SK-N-SH treated with all-trans-retinoic acid at 6 μM for 48 hours (cell line): Measurements from ENCODE around the gene PTPRB.

Experiments used
- ATAC-seq: fragments of 200-7000 bp; cut with Tn5 transposase; 3 replicates; pipeline ENCODE4 v1.9.1; 2020; ENCODE audit warnings: mild to moderate bottlenecking, moderate library complexity
- ARNTL ChIP-seq: fragments of 450-650 bp; formaldehyde crosslinking; IDR thresholded peaks from 2 replicates; pipeline ENCODE4 v1.5.0; 2020; ENCODE audit warnings: low read depth, mild to moderate bottlenecking, moderate library complexity, borderline replicate concordance
- BACH2 ChIP-seq: fragments of 250-450 bp; sonication (Bioruptor Pico); IDR thresholded peaks from 2 replicates; pipeline ENCODE4 v1.9.0; 2021; ENCODE audit warnings: mild to moderate bottlenecking, borderline replicate concordance
- CSDC2 ChIP-seq: fragments of 250-450 bp; sonication (Bioruptor Pico); IDR thresholded peaks from 2 replicates; pipeline ENCODE4 v1.5.0; 2020; ENCODE audit warnings: mild to moderate bottlenecking, moderate library complexity
- ESRRG ChIP-seq: fragments of 250-450 bp; sonication (Bioruptor Pico); IDR thresholded peaks from 2 replicates; pipeline ENCODE4 v1.6.1; 2021; ENCODE audit warnings: mild to moderate bottlenecking
- ISL1 ChIP-seq: fragments of 250-450 bp; sonication (Bioruptor Pico); IDR thresholded peaks from 2 replicates; pipeline ENCODE4 v2.1.2; 2022; ENCODE audit warnings: mild to moderate bottlenecking, moderate library complexity
- OSR1 ChIP-seq: fragments of 250-450 bp; sonication (Bioruptor Pico); IDR thresholded peaks from 2 replicates; pipeline ENCODE4 v1.8.0; 2022; ENCODE audit warnings: moderate library complexity, mild to moderate bottlenecking, inconsistent platforms
- PPARA ChIP-seq: fragments of 250-450 bp; sonication (Bioruptor Pico); IDR thresholded peaks from 2 replicates; pipeline ENCODE4 v1.5.0; 2020; ENCODE audit warnings: mild to moderate bottlenecking, borderline replicate concordance
- RARB ChIP-seq: fragments of 250-450 bp; sonication (Bioruptor Pico); IDR thresholded peaks from 2 replicates; pipeline ENCODE4 v1.8.0; 2021; ENCODE audit warnings: mild to moderate bottlenecking, moderate library complexity
- SNAI2 ChIP-seq: fragments of 250-450 bp; sonication (Bioruptor Pico); IDR thresholded peaks from 2 replicates; pipeline ENCODE4 v1.5.0; 2020; ENCODE audit warnings: mild to moderate bottlenecking, moderate library complexity
- TCF4 ChIP-seq: fragments of 250-450 bp; sonication (Bioruptor Pico); IDR thresholded peaks from 2 replicates; pipeline ENCODE4 v1.8.0; 2021; ENCODE audit warnings: mild to moderate bottlenecking, moderate library complexity, borderline replicate concordance
- TOX ChIP-seq: fragments of 250-450 bp; sonication (Bioruptor Pico); IDR thresholded peaks from 2 replicates; pipeline ENCODE4 v1.8.0; 2021; ENCODE audit warnings: mild to moderate bottlenecking, moderate library complexity, borderline replicate concordance
- ZC3H10 ChIP-seq: fragments of 250-450 bp; sonication (Bioruptor Pico); IDR thresholded peaks from 2 replicates; pipeline ENCODE4 v1.5.1; 2021; ENCODE audit warnings: mild to moderate bottlenecking, moderate library complexity
- ZFP3 ChIP-seq: fragments of 250-450 bp; sonication (Bioruptor Pico); IDR thresholded peaks from 2 replicates; pipeline ENCODE4 v1.5.0; 2020; ENCODE audit warnings: mild to moderate bottlenecking, moderate library complexity
- ZFP30 ChIP-seq: fragments of 450-650 bp; formaldehyde crosslinking; IDR thresholded peaks from 2 replicates; pipeline ENCODE4 v1.5.0; 2022; ENCODE audit warnings: mild to moderate bottlenecking, moderate library complexity
- ZNF565 ChIP-seq: fragments of 450-650 bp; formaldehyde crosslinking; conservative IDR thresholded peaks from 2 replicates; pipeline ENCODE4 v1.5.0; 2020; ENCODE audit warnings: low read depth, mild to moderate bottlenecking, moderate library complexity
- ZNF70 ChIP-seq: fragments of 450-650 bp; formaldehyde crosslinking; IDR thresholded peaks from 2 replicates; pipeline ENCODE4 v1.5.0; 2020; ENCODE audit warnings: mild to moderate bottlenecking, moderate library complexity
- ZNF8 ChIP-seq: fragments of 450-650 bp; formaldehyde crosslinking; IDR thresholded peaks from 2 replicates; pipeline ENCODE4 v1.5.0; 2020; ENCODE audit warnings: mild to moderate bottlenecking, moderate library complexity
- TF ChIP-seq, protein P1 (sequence below): fragments of 250-450 bp; sonication (Bioruptor Pico); IDR thresholded peaks from 2 replicates; pipeline ENCODE4 v1.5.1; 2021; ENCODE audit warnings: mild to moderate bottlenecking, moderate library complexity
- TF ChIP-seq, protein P2 (sequence below): fragments of 250-450 bp; sonication (Bioruptor Pico); IDR thresholded peaks from 2 replicates; pipeline ENCODE4 v1.5.1; 2020; ENCODE audit warnings: low read depth, mild to moderate bottlenecking, moderate library complexity
- TF ChIP-seq, protein P3 (sequence below): fragments of 250-450 bp; sonication (Bioruptor Pico); IDR thresholded peaks from 2 replicates; pipeline ENCODE4 v1.8.0; 2021; ENCODE audit warnings: low read depth, mild to moderate bottlenecking, moderate library complexity, borderline replicate concordance
- TF ChIP-seq, protein P4 (sequence below): fragments of 250-450 bp; sonication (Bioruptor Pico); IDR thresholded peaks from 2 replicates; pipeline ENCODE4 v1.5.0; 2020; ENCODE audit warnings: mild to moderate bottlenecking, moderate library complexity
- TF ChIP-seq, protein P5 (sequence below): fragments of 250-450 bp; sonication (Bioruptor Pico); IDR thresholded peaks from 2 replicates; pipeline ENCODE4 v1.8.0; 2020; ENCODE audit warnings: mild to moderate bottlenecking, moderate library complexity, borderline replicate concordance

PTPRB gene

DNA sequence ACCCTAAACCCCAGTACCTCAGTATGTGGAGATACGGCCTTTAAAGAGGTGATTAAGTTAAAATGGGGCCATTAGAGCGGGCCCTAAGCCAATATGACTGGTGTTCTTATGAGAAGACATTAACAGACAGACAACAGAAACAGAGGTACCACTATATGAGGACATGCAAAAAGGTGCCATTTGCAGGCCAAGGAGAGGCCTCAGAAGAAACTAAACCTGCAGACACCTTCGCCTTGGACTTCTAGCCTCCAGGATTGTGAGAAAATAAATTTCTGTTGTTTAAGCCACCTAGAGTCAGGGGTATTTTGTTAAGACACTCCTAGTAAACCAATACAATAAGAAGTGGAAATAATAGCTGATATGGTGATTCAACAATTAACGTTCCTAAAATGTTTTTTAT lies 32.6 kb downstream of the PTPRB start:
- TF ChIP-seq, protein P1, sequence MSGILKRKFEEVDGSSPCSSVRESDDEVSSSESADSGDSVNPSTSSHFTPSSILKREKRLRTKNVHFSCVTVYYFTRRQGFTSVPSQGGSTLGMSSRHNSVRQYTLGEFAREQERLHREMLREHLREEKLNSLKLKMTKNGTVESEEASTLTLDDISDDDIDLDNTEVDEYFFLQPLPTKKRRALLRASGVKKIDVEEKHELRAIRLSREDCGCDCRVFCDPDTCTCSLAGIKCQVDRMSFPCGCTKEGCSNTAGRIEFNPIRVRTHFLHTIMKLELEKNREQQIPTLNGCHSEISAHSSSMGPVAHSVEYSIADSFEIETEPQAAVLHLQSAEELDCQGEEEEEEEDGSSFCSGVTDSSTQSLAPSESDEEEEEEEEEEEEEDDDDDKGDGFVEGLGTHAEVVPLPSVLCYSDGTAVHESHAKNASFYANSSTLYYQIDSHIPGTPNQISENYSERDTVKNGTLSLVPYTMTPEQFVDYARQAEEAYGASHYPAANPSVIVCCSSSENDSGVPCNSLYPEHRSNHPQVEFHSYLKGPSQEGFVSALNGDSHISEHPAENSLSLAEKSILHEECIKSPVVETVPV (CRISPR knock-in tag): no peak
- TF ChIP-seq OSR1 (CRISPR knock-in tag) (no peak), TOX (no peak), ARNTL (no peak), CSDC2 (CRISPR knock-in tag) (no peak), ZC3H10 (CRISPR knock-in tag) (no peak), ZFP30 (CRISPR knock-in tag) (no peak), TCF4 (CRISPR knock-in tag) (no peak), ESRRG (no peak), ISL1 (CRISPR knock-in tag) (no peak), ZFP3 (no peak)
- TF ChIP-seq, protein P2, sequence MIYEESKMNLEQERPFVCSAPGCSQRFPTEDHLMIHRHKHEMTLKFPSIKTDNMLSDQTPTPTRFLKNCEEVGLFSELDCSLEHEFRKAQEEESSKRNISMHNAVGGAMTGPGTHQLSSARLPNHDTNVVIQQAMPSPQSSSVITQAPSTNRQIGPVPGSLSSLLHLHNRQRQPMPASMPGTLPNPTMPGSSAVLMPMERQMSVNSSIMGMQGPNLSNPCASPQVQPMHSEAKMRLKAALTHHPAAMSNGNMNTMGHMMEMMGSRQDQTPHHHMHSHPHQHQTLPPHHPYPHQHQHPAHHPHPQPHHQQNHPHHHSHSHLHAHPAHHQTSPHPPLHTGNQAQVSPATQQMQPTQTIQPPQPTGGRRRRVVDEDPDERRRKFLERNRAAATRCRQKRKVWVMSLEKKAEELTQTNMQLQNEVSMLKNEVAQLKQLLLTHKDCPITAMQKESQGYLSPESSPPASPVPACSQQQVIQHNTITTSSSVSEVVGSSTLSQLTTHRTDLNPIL: no peak
- no peak for ATAC-seq

DNA sequence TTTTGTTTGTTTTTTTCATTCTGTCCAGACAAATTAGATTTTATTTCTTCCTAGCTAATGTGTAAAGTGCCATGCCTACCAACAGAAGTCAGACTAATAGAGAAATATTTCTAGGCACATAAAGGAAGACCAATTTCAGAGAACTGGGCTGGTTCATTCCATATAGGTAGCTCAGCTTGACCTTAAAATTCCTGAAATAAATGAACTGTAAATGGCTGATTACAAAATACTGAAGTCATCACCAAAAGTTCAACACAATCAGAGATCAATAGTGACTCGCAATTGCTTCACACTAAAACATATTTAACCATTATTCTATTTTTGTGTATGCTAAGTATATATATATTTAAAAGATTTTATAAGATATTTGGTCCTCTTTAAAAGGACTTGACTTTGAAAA lies 34.2 kb downstream of the PTPRB start:
- no peak for TF ChIP-seq ZNF70 (CRISPR knock-in tag)
- no peak for TF ChIP-seq BACH2
- no peak for TF ChIP-seq OSR1 (CRISPR knock-in tag)
- ATAC-seq: no peak

DNA sequence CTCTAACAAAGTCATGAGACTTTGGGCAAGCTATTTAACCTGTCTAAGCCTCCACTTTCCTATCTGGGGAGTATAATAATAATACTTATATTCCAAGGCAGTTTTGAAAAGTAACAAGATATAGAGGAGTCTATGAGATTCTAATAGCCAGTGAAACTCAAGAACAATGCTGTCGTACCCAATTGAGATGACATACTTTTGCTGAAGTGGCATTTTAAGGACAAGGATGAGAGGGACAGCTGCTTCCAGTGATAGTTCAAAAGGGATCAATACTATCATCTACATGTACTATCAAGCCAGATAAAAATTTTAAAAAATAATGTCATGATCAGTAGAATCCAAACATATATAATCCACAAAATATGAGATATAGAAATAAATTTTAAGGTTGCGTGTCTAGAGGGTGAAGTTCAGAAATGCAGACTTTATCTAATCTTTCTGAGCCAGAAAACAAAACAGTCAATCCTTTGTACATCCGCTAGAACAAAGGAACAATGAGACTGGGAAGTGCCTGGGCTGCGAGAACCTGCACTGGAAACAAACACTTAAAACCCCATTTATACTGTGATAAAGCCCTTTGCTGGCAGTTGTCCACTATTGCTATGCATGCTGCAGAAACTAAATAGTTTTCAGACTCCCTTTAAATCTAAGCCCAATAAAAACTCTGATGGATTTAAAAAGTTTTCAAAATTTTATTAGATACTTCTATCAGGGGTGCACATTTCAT lies 38.6 kb downstream of the PTPRB start:
- TF ChIP-seq TCF4 (CRISPR knock-in tag) (no peak), ESRRG (no peak), OSR1 (CRISPR knock-in tag) (no peak), ZNF565 (CRISPR knock-in tag) (no peak), ZC3H10 (CRISPR knock-in tag) (no peak), ZNF8 (CRISPR knock-in tag) (no peak), BACH2 (no peak), PPARA (CRISPR knock-in tag) (no peak)
- TF ChIP-seq, protein P3, sequence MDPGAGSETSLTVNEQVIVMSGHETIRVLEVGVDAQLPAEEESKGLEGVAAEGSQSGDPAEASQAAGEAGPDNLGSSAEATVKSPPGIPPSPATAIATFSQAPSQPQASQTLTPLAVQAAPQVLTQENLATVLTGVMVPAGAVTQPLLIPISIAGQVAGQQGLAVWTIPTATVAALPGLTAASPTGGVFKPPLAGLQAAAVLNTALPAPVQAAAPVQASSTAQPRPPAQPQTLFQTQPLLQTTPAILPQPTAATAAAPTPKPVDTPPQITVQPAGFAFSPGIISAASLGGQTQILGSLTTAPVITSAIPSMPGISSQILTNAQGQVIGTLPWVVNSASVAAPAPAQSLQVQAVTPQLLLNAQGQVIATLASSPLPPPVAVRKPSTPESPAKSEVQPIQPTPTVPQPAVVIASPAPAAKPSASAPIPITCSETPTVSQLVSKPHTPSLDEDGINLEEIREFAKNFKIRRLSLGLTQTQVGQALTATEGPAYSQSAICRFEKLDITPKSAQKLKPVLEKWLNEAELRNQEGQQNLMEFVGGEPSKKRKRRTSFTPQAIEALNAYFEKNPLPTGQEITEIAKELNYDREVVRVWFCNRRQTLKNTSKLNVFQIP (CRISPR knock-in tag): no peak
- TF ChIP-seq, protein P1 (CRISPR knock-in tag): no peak
- no peak for ATAC-seq

DNA sequence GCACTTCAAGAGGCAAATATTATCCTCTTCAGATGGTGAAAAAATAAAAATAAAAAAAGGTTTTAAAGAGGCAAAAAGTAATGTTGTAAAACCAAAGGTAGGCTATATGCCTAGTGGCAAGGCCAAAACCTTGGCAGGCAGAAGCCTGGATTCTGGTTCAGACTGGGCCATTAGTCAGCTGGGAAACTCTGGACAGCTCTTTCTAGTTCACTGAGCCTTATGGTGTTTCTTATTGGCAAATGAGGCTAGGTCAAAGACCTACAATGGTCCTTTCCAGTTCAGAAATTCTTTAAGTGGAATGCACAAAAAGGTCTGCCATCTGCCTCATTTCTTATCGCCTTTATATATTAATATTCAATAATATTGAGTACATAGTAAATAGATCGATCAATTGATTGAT lies 44.6 kb downstream of the PTPRB start:
- no peak for ATAC-seq
- TF ChIP-seq, protein P3 (CRISPR knock-in tag): no peak
- TF ChIP-seq ZNF565 (CRISPR knock-in tag): no peak
- TF ChIP-seq BACH2: no peak
- no peak for TF ChIP-seq ZFP30 (CRISPR knock-in tag)
- TF ChIP-seq, protein P4, sequence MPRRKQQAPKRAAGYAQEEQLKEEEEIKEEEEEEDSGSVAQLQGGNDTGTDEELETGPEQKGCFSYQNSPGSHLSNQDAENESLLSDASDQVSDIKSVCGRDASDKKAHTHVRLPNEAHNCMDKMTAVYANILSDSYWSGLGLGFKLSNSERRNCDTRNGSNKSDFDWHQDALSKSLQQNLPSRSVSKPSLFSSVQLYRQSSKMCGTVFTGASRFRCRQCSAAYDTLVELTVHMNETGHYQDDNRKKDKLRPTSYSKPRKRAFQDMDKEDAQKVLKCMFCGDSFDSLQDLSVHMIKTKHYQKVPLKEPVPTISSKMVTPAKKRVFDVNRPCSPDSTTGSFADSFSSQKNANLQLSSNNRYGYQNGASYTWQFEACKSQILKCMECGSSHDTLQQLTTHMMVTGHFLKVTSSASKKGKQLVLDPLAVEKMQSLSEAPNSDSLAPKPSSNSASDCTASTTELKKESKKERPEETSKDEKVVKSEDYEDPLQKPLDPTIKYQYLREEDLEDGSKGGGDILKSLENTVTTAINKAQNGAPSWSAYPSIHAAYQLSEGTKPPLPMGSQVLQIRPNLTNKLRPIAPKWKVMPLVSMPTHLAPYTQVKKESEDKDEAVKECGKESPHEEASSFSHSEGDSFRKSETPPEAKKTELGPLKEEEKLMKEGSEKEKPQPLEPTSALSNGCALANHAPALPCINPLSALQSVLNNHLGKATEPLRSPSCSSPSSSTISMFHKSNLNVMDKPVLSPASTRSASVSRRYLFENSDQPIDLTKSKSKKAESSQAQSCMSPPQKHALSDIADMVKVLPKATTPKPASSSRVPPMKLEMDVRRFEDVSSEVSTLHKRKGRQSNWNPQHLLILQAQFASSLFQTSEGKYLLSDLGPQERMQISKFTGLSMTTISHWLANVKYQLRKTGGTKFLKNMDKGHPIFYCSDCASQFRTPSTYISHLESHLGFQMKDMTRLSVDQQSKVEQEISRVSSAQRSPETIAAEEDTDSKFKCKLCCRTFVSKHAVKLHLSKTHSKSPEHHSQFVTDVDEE (CRISPR knock-in tag): no peak
- TF ChIP-seq ZNF70 (CRISPR knock-in tag): no peak
- TF ChIP-seq ZNF8 (CRISPR knock-in tag): no peak
- TF ChIP-seq RARB (CRISPR knock-in tag): no peak
- no peak for TF ChIP-seq SNAI2 (CRISPR knock-in tag)
- TF ChIP-seq ARNTL: no peak
- TF ChIP-seq ZFP3: no peak
- TF ChIP-seq, protein P5, sequence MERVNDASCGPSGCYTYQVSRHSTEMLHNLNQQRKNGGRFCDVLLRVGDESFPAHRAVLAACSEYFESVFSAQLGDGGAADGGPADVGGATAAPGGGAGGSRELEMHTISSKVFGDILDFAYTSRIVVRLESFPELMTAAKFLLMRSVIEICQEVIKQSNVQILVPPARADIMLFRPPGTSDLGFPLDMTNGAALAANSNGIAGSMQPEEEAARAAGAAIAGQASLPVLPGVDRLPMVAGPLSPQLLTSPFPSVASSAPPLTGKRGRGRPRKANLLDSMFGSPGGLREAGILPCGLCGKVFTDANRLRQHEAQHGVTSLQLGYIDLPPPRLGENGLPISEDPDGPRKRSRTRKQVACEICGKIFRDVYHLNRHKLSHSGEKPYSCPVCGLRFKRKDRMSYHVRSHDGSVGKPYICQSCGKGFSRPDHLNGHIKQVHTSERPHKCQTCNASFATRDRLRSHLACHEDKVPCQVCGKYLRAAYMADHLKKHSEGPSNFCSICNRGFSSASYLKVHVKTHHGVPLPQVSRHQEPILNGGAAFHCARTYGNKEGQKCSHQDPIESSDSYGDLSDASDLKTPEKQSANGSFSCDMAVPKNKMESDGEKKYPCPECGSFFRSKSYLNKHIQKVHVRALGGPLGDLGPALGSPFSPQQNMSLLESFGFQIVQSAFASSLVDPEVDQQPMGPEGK (CRISPR knock-in tag): no peak
- no peak for TF ChIP-seq TOX
